ENCODE results near the gene GPR155.

- TF ChIP-seq CTCF (conservative IDR thresholded peaks at IDR 0.05; ENCODE audit: low read length): no peak
- TF ChIP-seq EZH2phosphoT487 (IDR thresholded peaks at IDR 0.05; ENCODE audit: borderline replicate concordance, low read depth, low read length): no peak
Observed at GRCh38 chr2:174412256-174412655, 74.6 kb downstream of the GPR155 start.
